ENCODE measurements around the gene COG5.

The COG5 gene

DNA sequence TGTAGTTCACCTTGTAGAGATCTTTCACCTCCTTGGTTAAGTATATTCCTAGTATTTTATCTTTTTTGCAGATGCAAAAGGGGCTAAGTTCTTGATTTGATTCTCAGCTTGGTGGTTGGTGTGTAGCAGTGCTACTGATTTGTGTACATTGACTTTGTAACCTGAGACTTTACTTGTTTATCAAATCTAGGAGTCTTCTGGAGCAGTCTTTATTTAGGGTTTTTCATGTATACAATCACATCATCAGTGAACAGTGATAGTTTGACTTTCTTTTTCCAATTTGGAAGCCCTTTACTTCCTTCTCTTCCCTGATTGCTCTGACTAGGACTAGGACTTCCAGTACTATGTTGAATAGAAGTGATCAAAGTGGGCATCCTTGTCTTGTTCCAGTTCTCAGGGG is 60.0 kb downstream of the COG5 start:
- H3K27ac ChIP-seq (ENCODE audit: low read depth, low read length), result no peak overlapping the region
- no peaks in the 10 kb centered on the region for H4K20me1 ChIP-seq (ENCODE audit: control insufficient read depth, insufficient read depth, low read depth, low read length)
- H3K9me3 ChIP-seq (ENCODE audit: control insufficient read depth, insufficient read depth, low read length), result no peaks in the 10 kb centered on the region
- no peaks in the 10 kb centered on the region for H3K4me1 ChIP-seq (ENCODE audit: control insufficient read depth, low read length)
- no peak overlapping the region for H3K4me2 ChIP-seq (ENCODE audit: low read length)
- H3K36me3 ChIP-seq (ENCODE audit: control insufficient read depth, low read length), result peaks cover 3% of the 10 kb centered on the region; the same call in 1 of the 2 replicates
- H3K9me2 ChIP-seq (replicated peaks; ENCODE audit: control insufficient read depth, low read length), result no peaks in the 10 kb centered on the region
- H3K27me3 ChIP-seq (ENCODE audit: control insufficient read depth, low read length), result no peaks in the 10 kb centered on the region
- no peak overlapping the region for H3K4me3 ChIP-seq (ENCODE audit: low read length)
- H3K79me2 ChIP-seq (ENCODE audit: control insufficient read depth, low read length), result no peaks in the 10 kb centered on the region
- TF ChIP-seq, protein P1, sequence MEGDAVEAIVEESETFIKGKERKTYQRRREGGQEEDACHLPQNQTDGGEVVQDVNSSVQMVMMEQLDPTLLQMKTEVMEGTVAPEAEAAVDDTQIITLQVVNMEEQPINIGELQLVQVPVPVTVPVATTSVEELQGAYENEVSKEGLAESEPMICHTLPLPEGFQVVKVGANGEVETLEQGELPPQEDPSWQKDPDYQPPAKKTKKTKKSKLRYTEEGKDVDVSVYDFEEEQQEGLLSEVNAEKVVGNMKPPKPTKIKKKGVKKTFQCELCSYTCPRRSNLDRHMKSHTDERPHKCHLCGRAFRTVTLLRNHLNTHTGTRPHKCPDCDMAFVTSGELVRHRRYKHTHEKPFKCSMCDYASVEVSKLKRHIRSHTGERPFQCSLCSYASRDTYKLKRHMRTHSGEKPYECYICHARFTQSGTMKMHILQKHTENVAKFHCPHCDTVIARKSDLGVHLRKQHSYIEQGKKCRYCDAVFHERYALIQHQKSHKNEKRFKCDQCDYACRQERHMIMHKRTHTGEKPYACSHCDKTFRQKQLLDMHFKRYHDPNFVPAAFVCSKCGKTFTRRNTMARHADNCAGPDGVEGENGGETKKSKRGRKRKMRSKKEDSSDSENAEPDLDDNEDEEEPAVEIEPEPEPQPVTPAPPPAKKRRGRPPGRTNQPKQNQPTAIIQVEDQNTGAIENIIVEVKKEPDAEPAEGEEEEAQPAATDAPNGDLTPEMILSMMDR (IDR thresholded peaks at IDR 0.05; ENCODE audit: low read depth, low read length, poor library complexity, severe bottlenecking), result no peak
- no peak for TF ChIP-seq EZH2phosphoT487 (IDR thresholded peaks at IDR 0.05; ENCODE audit: borderline replicate concordance, low read length)
- H3F3A ChIP-seq (ENCODE audit: control insufficient read depth, insufficient read depth), result peaks cover 2% of the 10 kb centered on the region; the same call in 1 of the 2 replicates

DNA sequence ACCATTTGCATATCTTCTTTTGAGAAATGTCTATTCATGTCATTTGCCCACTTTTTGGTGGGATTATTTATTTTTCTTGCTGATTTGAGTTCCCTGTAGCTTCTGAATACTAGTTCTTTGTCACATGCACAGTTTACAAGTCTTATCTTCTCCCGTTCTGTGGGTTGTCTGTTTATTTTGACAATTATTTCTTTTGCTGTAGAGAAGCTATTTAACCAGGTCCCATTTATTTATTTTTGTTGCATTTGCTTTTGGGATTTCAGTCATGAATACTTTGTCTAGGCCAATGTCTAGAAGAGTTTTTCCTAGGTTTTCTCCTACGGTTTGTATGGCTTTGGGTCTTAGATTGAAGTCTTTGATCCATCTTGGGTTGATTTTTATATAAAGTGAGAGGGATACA is 60.9 kb downstream of the COG5 start:
- H3K4me2 ChIP-seq (ENCODE audit: low read length), result no peak overlapping the region

DNA sequence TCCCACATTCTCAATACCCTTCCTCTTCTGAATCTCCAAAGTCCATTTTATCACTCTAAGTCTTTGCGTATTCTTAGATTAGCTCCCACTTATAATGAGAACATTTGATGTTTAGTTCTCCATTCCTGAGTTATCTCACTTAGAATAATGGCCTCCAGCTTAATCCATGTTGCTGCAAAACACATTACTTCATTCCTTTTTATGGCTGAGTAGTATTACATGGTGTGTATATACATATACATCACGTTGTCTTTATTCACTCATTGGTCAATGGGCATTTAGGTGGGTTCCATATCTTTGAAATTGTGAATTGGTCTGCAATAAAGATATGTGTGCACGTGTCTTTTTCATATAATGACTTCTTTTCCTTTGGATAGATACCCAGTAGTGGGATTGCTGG is 61.6 kb downstream of the COG5 start:
- H3K27me3 ChIP-seq (ENCODE audit: control insufficient read depth, low read length), result no peaks in the 10 kb centered on the region
- H4K20me1 ChIP-seq (ENCODE audit: control insufficient read depth, insufficient read depth, low read depth, low read length), result no peaks in the 10 kb centered on the region
- H3K4me3 ChIP-seq (ENCODE audit: low read length), result no peak overlapping the region
- H3K4me1 ChIP-seq (ENCODE audit: control insufficient read depth, low read length), result no peaks in the 10 kb centered on the region
- no peak overlapping the region for H3K4me2 ChIP-seq (ENCODE audit: low read length)
- H3K9me3 ChIP-seq (ENCODE audit: control insufficient read depth, insufficient read depth, low read length), result no peaks in the 10 kb centered on the region
- no peak for TF ChIP-seq EZH2phosphoT487 (IDR thresholded peaks at IDR 0.05; ENCODE audit: borderline replicate concordance, low read length)
- TF ChIP-seq, protein P1 (IDR thresholded peaks at IDR 0.05; ENCODE audit: low read depth, low read length, poor library complexity, severe bottlenecking), result no peak
- no peaks in the 10 kb centered on the region for H3K79me2 ChIP-seq (ENCODE audit: control insufficient read depth, low read length)
- H3K36me3 ChIP-seq (ENCODE audit: control insufficient read depth, low read length), result peaks cover 3% of the 10 kb centered on the region; the same call in 1 of the 2 replicates
- no peaks in the 10 kb centered on the region for H3K9me2 ChIP-seq (replicated peaks; ENCODE audit: control insufficient read depth, low read length)
- no peak overlapping the region for H3K27ac ChIP-seq (ENCODE audit: low read depth, low read length)
- H3F3A ChIP-seq (ENCODE audit: control insufficient read depth, insufficient read depth), result peaks cover 2% of the 10 kb centered on the region; the same call in 1 of the 2 replicates

More for the DNA sequence above, 60.9 kb downstream of the COG5 start:
- TF ChIP-seq, protein P1 (IDR thresholded peaks at IDR 0.05; ENCODE audit: low read depth, low read length, poor library complexity, severe bottlenecking), result no peak
- no peak for TF ChIP-seq EZH2phosphoT487 (IDR thresholded peaks at IDR 0.05; ENCODE audit: borderline replicate concordance, low read length)
- no peaks in the 10 kb centered on the region for H4K20me1 ChIP-seq (ENCODE audit: control insufficient read depth, insufficient read depth, low read depth, low read length)
- H3K36me3 ChIP-seq (ENCODE audit: control insufficient read depth, low read length), result peaks cover 3% of the 10 kb centered on the region; the same call in 1 of the 2 replicates
- no peaks in the 10 kb centered on the region for H3K9me2 ChIP-seq (replicated peaks; ENCODE audit: control insufficient read depth, low read length)
- no peaks in the 10 kb centered on the region for H3K79me2 ChIP-seq (ENCODE audit: control insufficient read depth, low read length)
- no peaks in the 10 kb centered on the region for H3K27me3 ChIP-seq (ENCODE audit: control insufficient read depth, low read length)
- no peaks in the 10 kb centered on the region for H3K4me1 ChIP-seq (ENCODE audit: control insufficient read depth, low read length)
- H3K9me3 ChIP-seq (ENCODE audit: control insufficient read depth, insufficient read depth, low read length), result no peaks in the 10 kb centered on the region
- peaks cover 2% of the 10 kb centered on the region; the same call in 1 of the 2 replicates for H3F3A ChIP-seq (ENCODE audit: control insufficient read depth, insufficient read depth)
- no peak overlapping the region for H3K4me3 ChIP-seq (ENCODE audit: low read length)
- no peak overlapping the region for H3K27ac ChIP-seq (ENCODE audit: low read depth, low read length)

Measured in DOHH2 (cell line).